GM19372 (cell line): Measurements from ENCODE around the gene ZNF202.
"Not testable (repeated sequence)": the region's sequence is repeated elsewhere in the genome, so short reads cannot be mapped to it uniquely, and the experiment has no call there.

Source experiments
- ATAC-seq: cut with Tn5 transposase; IDR thresholded peaks from one replicate; pipeline ENCODE4 v1.9.1; 2021; ENCODE audit warnings: mild to moderate bottlenecking, low read depth, moderate library complexity; ENCODE audit not compliant: unreplicated experiment

ZNF202 gene

GRCh38 chr11:123742031-123742723 is 717 bp upstream of the ZNF202 start:
- peak; percentile 6 for ATAC-seq

DNA sequence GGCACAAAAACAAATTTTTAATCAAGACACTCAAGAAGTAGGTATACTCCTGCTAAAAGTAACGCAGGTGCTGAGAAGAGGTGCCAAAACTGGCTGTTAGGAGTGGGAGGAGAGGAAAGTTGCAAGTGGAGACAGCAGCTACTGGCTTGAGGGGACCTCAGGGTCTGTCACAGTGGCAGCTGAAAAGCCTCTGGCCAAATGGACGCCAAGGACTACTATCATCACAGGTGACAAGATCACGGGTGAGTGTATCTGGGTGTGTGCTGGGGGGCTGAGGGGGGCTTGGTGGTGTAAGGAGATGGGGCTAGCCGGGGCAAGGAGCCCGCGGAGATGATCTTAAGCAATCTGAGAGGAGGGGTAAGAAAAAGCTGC is 687 bp downstream of the ZNF202 start:
- peak; percentile 3 for ATAC-seq

DNA sequence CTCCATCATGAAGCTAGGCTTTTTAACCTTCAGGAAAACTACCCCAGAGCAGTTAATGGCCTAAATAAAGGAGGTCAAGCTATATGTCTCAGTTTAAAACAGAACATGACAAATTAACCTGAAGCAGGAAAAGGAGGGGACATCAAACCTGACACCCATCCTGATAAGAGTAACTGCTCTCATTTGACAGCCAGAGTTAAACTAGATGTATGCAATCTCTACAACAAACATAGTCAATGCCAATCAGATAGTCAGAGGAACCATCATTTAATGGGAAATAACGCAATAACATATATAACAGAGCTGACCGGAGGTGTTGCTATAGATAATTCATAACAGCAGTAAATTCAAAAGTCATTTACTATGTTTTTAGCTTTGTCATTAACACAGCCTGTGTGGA is 3.1 kb downstream of the ZNF202 start:
- ATAC-seq = no peak

DNA sequence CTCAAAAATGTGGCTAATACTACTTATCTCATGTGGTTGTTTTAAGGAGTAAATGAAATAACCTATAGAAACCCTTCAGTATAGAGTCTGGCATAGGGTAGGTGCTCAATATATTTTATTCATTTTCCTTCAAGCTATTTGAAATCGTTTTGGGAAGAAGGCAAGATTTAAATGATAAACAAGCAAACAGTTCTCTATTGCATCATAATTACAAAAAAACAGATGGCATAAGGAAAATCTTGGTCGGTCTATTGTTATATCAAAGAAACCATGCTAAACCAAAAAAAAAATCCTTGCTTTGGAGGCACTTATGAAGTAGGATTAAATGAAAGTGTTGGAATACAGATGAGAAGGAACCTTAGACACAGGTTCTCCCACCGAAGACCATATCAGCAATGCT is 4.7 kb downstream of the ZNF202 start:
- no peak for ATAC-seq

DNA sequence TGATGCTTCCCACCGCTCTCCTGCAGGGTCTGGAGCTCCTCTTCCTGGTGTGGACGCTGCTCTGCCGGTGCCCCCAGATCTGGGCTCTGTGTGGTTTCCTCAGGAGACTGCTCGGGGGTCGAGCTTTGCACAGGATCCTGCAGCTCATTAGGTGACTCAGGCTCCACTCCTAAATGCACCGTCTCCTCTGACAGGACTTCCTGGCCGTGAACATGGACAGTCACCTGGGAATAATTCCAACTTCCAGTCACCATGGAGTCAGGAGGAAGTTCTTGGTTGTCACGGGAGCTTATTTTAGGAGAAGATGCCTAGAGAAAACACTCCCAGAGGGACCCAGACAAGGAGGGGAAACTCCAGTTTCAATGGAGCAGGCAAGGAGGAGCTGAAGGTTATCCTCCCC is 11.9 kb downstream of the ZNF202 start:
- no peak for ATAC-seq

- no peak for ATAC-seq
These were observed 15.3 kb downstream of the ZNF202 start for GRCh38 chr11:123725995-123726655.

GRCh38 chr11:123719452-123719851 is 22.0 kb downstream of the ZNF202 start:
- no peak for ATAC-seq

- ATAC-seq = no peak
These were observed 23.0 kb downstream of the ZNF202 start for GRCh38 chr11:123718469-123718868.

DNA sequence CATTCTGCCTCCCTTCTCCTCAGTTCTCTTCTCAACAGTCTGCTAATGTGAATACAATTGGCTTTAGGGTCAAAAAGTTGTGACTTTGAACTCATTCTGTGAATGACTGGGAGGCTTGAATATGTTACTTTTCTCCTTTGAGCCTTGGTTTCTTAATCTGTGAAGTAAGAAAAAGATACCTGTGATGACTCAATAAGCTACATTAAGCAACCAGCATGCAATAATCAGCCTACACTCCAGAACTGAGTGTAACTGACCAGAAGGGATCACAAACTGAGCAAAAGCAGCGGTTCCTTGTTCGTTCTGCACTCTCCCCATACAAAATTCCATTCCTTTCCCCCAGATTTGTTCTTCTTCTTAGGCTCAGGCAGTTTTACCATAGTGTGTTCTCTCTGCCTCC is 23.4 kb downstream of the ZNF202 start:
- no peak for ATAC-seq

DNA sequence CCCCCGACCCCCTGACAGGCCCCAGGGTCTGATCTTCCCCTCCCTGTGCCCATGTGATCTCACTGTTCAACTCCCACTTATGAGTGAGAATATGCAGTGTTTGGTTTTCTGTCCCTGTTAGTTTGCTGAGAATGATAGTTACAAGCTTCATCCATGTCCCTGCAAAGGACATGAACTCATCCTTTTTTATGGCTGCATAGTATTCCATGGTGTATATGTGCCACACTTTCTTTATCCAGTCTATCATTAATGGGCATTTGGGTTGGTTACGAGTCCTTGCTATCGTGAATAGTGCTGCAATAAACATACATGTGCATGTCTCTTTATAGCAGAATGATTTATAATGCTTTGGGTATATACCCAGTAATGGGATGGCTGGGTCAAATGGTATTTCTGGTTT is 28.8 kb downstream of the ZNF202 start:
- ATAC-seq = not testable (repeated sequence)

GRCh38 chr11:123707606-123708205 is 33.8 kb downstream of the ZNF202 start:
- ATAC-seq = no peak

- ATAC-seq = no peak
These were observed 34.3 kb downstream of the ZNF202 start for GRCh38 chr11:123707206-123707605.

GRCh38 chr11:123704341-123704740 is 37.1 kb downstream of the ZNF202 start:
- ATAC-seq = no peak

DNA sequence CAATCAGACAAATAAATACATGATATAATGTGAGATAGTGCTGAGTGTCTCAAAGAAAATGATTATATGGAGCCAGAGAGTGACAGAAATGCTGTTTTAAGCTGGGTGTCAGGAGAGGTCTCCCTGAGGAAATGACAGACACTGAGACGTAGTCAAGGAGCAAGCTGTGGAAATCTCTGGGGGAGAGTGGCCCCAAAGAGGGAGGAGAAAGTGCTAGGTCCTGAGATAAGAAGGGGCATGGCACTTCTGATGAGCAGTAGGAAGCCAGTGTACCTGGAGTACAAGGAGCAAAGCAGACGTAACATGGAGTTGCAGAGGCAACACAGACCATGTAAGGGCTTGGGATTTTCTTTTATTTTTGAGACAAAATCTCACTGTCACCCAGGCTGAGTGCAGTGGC is 38.8 kb downstream of the ZNF202 start:
- no peak for ATAC-seq

- no peak for ATAC-seq
These were observed 39.3 kb downstream of the ZNF202 start for GRCh38 chr11:123702139-123702538.

- no peak for ATAC-seq
These were observed 40.7 kb downstream of the ZNF202 start for GRCh38 chr11:123700772-123701171.

GRCh38 chr11:123698546-123699127 is 42.8 kb downstream of the ZNF202 start:
- no peak for ATAC-seq

- ATAC-seq = no peak
These were observed 45.3 kb downstream of the ZNF202 start for GRCh38 chr11:123696183-123696582.

GRCh38 chr11:123695231-123695630 is 46.2 kb downstream of the ZNF202 start:
- ATAC-seq = no peak

DNA sequence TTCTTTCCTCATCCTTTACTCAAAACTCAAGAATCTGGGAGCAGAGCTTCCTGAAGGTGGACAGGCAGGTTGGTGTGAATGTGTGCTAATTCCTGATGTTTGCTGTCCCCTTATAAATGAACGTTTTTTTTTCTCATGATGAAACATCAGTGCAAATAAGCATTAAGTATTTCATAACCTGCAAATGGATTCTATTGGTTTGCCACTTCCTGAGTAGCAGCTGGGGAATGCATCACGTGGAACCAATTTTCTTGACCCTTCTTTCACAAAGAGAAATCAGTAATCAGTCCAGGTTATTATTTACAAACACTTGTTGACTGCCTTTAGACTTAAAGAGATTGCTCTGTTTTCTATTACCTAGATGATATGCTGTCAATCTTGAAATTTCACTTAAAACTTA is 46.9 kb downstream of the ZNF202 start:
- no peak for ATAC-seq

DNA sequence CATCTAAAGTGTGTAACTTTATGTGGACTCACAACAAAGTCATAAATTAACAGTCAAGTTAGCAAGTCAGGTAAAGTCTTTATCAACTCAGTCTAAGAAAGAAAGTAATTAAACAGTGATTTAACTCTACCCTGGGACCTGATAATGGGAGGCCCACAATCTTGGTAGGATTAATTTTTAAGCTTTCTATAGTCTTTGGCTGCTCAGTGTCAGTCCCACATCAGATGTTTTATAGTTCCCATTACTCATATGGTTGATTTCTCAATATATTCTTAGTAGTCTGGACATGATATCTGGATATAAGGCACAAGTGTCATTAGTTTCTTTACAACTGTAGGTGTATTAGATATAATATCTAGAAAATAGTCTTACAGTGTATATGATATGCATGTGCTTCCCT is 48.5 kb downstream of the ZNF202 start:
- ATAC-seq = no peak

DNA sequence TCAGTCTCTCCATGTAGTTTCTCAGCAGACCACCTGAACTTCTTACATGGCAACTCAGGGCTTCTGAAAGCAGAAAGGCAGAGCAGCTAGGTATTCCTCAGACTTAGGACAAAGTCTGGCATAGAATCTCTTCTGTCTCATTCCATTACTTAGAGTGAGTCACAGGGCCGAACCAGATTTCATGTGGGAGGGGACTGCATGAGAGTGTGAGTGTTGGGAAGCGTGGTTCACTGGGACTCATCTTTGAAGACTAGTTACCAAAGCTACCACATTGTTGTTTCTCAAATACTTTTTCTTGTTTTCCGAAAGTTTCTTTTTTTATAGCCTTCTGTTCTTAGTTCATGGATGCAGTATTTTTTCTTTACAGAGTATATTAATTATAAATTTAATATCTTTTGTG is 51.0 kb downstream of the ZNF202 start:
- ATAC-seq = no peak
